Chondrocyte (in vitro differentiated cells): ENCODE data around the gene PHF5A. TPM values are rescaled to one million over a fixed set of nuclear protein-coding genes. Genes with fewer than 3 reads are reported as not detected.
A peak's percentile ranks its signal among the peaks of the same experiment; 100 is the strongest.

ENCODE experiments used
- DNase-seq: peaks from one replicate; pipeline ENCODE4 v3.0.0; 2021; ENCODE audit warnings: mixed read lengths, low spot score
- H3K27ac Mint-ChIP-seq: one replicate; pipeline ENCODE4 v1.8.0; 2021; ENCODE audit warnings: mild to moderate bottlenecking, moderate library complexity, mixed read lengths; ENCODE audit not compliant: unreplicated experiment
- H3K27me3 Mint-ChIP-seq: 2 replicates; pipeline ENCODE4 v1.8.0; 2021; ENCODE audit warnings: low read depth, mixed read lengths
- H3K36me3 Mint-ChIP-seq: 2 replicates; pipeline ENCODE4 v1.8.0; 2021; ENCODE audit warnings: low read depth, mixed read lengths
- H3K4me1 Mint-ChIP-seq: 2 replicates; pipeline ENCODE4 v1.8.0; 2021; ENCODE audit warnings: low read depth, mild to moderate bottlenecking, mixed read lengths
- H3K4me3 Mint-ChIP-seq: one replicate; pipeline ENCODE4 v1.8.0; 2021; ENCODE audit warnings: mild to moderate bottlenecking, moderate library complexity, mixed read lengths; ENCODE audit not compliant: unreplicated experiment
- H3K9me3 Mint-ChIP-seq: 2 replicates; pipeline ENCODE4 v1.8.0; 2021; ENCODE audit warnings: low read depth, mixed read lengths
- total RNA-seq: library from RNA; stranded (reverse); gene quantifications from 3 replicates; pipeline ENCODE4 v1.2.1, GENCODE V29; 2021
- TF ChIP-seq, protein P1 (sequence below): fragments of 200-600 bp; sonication (generic); IDR thresholded peaks from 2 replicates; pipeline ENCODE4 v1.5.0; 2021; ENCODE audit warnings: antibody characterized with exemption, mild to moderate bottlenecking, moderate library complexity

Gene PHF5A
- total RNA-seq, 1 donor from 2014 or later = 26.8 TPM

GRCh38 chr22:41429951-41430332, 38.5 kb downstream of the PHF5A start:
- no peaks in the 10 kb centered on the region for H3K27me3 Mint-ChIP-seq
- TF ChIP-seq, protein P1, sequence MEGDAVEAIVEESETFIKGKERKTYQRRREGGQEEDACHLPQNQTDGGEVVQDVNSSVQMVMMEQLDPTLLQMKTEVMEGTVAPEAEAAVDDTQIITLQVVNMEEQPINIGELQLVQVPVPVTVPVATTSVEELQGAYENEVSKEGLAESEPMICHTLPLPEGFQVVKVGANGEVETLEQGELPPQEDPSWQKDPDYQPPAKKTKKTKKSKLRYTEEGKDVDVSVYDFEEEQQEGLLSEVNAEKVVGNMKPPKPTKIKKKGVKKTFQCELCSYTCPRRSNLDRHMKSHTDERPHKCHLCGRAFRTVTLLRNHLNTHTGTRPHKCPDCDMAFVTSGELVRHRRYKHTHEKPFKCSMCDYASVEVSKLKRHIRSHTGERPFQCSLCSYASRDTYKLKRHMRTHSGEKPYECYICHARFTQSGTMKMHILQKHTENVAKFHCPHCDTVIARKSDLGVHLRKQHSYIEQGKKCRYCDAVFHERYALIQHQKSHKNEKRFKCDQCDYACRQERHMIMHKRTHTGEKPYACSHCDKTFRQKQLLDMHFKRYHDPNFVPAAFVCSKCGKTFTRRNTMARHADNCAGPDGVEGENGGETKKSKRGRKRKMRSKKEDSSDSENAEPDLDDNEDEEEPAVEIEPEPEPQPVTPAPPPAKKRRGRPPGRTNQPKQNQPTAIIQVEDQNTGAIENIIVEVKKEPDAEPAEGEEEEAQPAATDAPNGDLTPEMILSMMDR = no peak
- H3K27ac Mint-ChIP-seq = peak overlapping the region; percentile 66
- H3K36me3 Mint-ChIP-seq = peaks cover 11% of the 10 kb centered on the region
- no peaks in the 10 kb centered on the region for H3K9me3 Mint-ChIP-seq
- H3K4me1 Mint-ChIP-seq = peaks cover 6% of the 10 kb centered on the region
- DNase-seq = no peak
- no peak overlapping the region for H3K4me3 Mint-ChIP-seq

GRCh38 chr22:41429232-41429950, 39.1 kb downstream of the PHF5A start:
- H3K9me3 Mint-ChIP-seq = no peaks in the 10 kb centered on the region
- H3K4me1 Mint-ChIP-seq = peaks cover 6% of the 10 kb centered on the region
- peaks cover 11% of the 10 kb centered on the region for H3K36me3 Mint-ChIP-seq
- DNase-seq = no peak
- H3K4me3 Mint-ChIP-seq = no peak overlapping the region
- peak overlapping the region; percentile 45 for H3K27ac Mint-ChIP-seq
- no peaks in the 10 kb centered on the region for H3K27me3 Mint-ChIP-seq
- TF ChIP-seq, protein P1 = no peak

DNA sequence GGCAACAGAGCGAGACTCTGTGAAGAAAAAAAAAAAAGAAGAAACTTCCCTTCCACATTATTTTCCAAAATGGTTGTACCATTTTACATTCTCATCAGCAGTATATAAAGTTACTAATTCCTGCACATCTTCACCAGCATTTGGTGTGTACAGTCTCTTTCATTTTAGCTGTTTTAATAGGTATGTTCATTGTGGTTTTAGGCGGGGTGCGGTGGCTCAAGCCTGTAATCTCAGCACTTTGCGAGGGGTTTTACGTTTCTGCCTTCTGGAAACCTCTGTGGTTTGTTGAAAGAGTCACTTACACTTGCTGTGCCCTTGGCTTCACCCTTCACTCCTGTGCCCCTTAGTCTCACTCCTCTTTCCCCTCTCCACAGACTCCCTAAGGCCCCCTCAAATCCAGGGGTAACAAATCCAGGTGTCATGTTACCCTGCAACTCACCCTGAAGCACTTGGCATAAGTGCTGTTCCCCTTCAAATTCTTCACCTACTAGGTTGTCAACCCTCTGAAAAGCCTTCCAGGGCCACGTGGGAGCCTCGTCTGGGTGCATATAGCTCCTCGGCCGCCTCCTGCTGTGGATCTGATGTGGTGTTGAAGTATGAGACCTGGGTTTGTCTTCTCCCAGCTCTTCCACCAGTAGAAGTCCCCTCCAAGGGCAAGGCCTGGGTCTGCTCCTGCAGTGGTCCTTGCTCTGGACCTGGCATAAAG, 42.7 kb downstream of the PHF5A start:
- DNase-seq = no peak
- Mint-ChIP-seq H3K27me3 (no peaks in the 10 kb centered on the region), H3K4me1 (peaks cover 6% of the 10 kb centered on the region), H3K27ac (peak overlapping the region; percentile 23), H3K4me3 (no peak overlapping the region), H3K9me3 (no peaks in the 10 kb centered on the region), H3K36me3 (peaks cover 4% of the 10 kb centered on the region)
- TF ChIP-seq, protein P1 = no peak

GRCh38 chr22:41418717-41419116, 49.8 kb downstream of the PHF5A start:
- H3K9me3 Mint-ChIP-seq = no peaks in the 10 kb centered on the region
- H3K4me1 Mint-ChIP-seq = peaks cover 30% of the 10 kb centered on the region
- H3K27me3 Mint-ChIP-seq = no peaks in the 10 kb centered on the region
- peaks cover 1% of the 10 kb centered on the region for H3K36me3 Mint-ChIP-seq
- no peak overlapping the region for H3K27ac Mint-ChIP-seq
- no peak for DNase-seq
- TF ChIP-seq, protein P1 = no peak
- H3K4me3 Mint-ChIP-seq = no peak overlapping the region

DNA sequence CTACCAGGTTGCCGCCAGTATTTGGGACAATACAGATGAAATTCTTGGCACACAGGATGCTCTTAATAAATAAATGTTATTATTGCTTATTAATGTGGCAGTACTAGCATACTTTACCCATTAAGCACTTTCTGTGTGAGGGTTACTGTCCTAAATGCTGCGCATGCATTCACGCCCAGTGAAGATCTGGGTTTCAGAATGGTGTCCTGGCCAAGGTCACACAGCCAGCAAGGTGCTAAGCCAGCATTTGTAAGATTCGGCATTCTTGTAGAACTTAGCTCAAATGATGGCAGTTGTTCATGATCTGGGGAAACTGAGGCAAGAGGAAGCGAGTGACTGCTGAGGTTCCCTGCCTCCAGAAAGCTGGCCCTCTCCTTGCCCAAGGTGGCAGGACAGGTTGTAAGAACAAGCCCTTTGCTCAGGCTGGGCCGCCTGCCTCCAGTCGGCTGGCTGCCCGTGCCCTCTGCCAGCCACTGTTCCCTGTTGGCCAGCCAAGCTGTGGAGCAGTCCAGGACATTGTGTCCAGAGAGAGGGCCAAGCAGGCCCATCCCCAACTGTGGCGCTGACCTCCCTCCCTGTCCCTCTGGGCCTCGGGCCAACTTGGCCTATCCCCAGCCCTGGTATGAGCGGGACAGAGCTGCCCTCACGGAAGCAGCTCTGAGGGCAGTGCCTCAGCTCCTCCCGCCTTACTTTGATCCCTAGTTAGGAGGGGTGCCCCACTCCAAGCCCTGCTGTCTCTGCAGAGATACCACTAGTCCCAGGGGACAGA, 50.7 kb downstream of the PHF5A start:
- H3K27me3 Mint-ChIP-seq = no peaks in the 10 kb centered on the region
- H3K36me3 Mint-ChIP-seq = no peaks in the 10 kb centered on the region
- H3K4me1 Mint-ChIP-seq = peaks cover 34% of the 10 kb centered on the region
- no peak for DNase-seq
- H3K27ac Mint-ChIP-seq = peak overlapping the region; percentile 17
- H3K9me3 Mint-ChIP-seq = no peaks in the 10 kb centered on the region
- TF ChIP-seq, protein P1 = no peak
- H3K4me3 Mint-ChIP-seq = no peak overlapping the region
